A673 (cell line): Measurements from ENCODE around the gene ANKS3. TPM values are rescaled to one million over a fixed set of nuclear protein-coding genes. Genes with fewer than 3 reads are reported as not detected.

ENCODE experiments used
- BruUV-seq: library from RNA; stranded (reverse); fragments of 400-500 nt; replicated peaks from 2 replicates; lab custom pipeline; 2021; lab: Mats Ljungman, UMichigan
- CTCF ChIA-PET: fragments of 300-600 bp; sonication (Branson Sonifier 250); formaldehyde crosslinking; loops from one replicate; lab custom pipeline; 2022; ENCODE audit warnings: antibody characterized with exemption; lab: Charles Lee
- POLR2A ChIA-PET: fragments of 300-600 bp; sonication (Branson Sonifier 250); formaldehyde crosslinking; loops from one replicate; lab custom pipeline; 2022; ENCODE audit warnings: antibody characterized with exemption; ENCODE audit not compliant: low non-redundant PET; lab: Charles Lee
- DNase-seq: peaks from one replicate; pipeline ENCODE4 v3.0.0-alpha.2; 2015; ENCODE audit warnings: low spot score
- H3K27ac ChIP-seq: fragments of 200-600 bp; sonication (generic); 2 replicates; pipeline ENCODE4 v1.5.1; 2016; ENCODE audit warnings: mixed run types, low read depth, mild to moderate bottlenecking, mixed read lengths, antibody characterized with exemption, low read length; ENCODE audit not compliant: poor library complexity, severe bottlenecking
- H3K27me3 ChIP-seq: fragments of 200-600 bp; sonication (generic); replicated peaks from 2 replicates; pipeline ENCODE4 v1.6.1; 2017; ENCODE audit warnings: mixed run types, low read depth, mild to moderate bottlenecking, mixed read lengths, antibody characterized with exemption, low read length; ENCODE audit not compliant: insufficient read depth, poor library complexity
- H3K36me3 ChIP-seq: fragments of 200-600 bp; sonication (generic); 2 replicates; pipeline ENCODE4 v1.6.1; 2016; ENCODE audit warnings: mixed run types, mild to moderate bottlenecking, mixed read lengths, antibody characterized with exemption, low read length; ENCODE audit not compliant: insufficient read depth, poor library complexity, severe bottlenecking
- H3K4me1 ChIP-seq: fragments of 200-600 bp; sonication (generic); 2 replicates; pipeline ENCODE4 v1.6.1; 2017; ENCODE audit warnings: mixed run types, mild to moderate bottlenecking, mixed read lengths, antibody characterized with exemption, low read length; ENCODE audit not compliant: insufficient read depth, poor library complexity, severe bottlenecking
- H3K4me3 ChIP-seq: fragments of 200-600 bp; sonication (generic); 2 replicates; pipeline ENCODE4 v1.5.1; 2016; ENCODE audit warnings: low read depth, mixed run types, mild to moderate bottlenecking, mixed read lengths, low read length; ENCODE audit not compliant: poor library complexity, severe bottlenecking
- H3K9me3 ChIP-seq: fragments of 200-600 bp; sonication (generic); 2 replicates; pipeline ENCODE4 v1.6.1; 2016; ENCODE audit warnings: mixed run types, low read depth, mild to moderate bottlenecking, mixed read lengths, antibody characterized with exemption, low read length; ENCODE audit not compliant: poor library complexity, severe bottlenecking
- EZH2 ChIP-seq: fragments of 200-600 bp; sonication (generic); IDR thresholded peaks from 2 replicates; pipeline ENCODE4 v1.6.1; 2017; ENCODE audit warnings: borderline replicate concordance, low read depth, mild to moderate bottlenecking, mixed read lengths, antibody characterized with exemption, low read length; ENCODE audit not compliant: poor library complexity, severe bottlenecking
- intact Hi-C: fragments of 100-400 bp; cut with micrococcal nuclease; formaldehyde crosslinking; loops from one replicate; pipeline ENCODE4 v1.10.0; 2022; ENCODE audit not compliant: unreplicated experiment
- total RNA-seq: library from RNA; stranded (reverse); gene quantifications from 2 replicates; pipeline ENCODE4 v1.2.3, GENCODE V29; 2021
- TF ChIP-seq, protein P1 (sequence below): fragments of 300-800, 200-600 bp; sonication (generic); conservative IDR thresholded peaks from 2 replicates; pipeline ENCODE4 v1.5.1; 2017; ENCODE audit warnings: low read depth, mild to moderate bottlenecking, antibody characterized with exemption, low read length, moderate library complexity, mixed read lengths

ANKS3 gene
- total RNA-seq, 1 experiment from 2014 or later, result 26.9 TPM

DNA sequence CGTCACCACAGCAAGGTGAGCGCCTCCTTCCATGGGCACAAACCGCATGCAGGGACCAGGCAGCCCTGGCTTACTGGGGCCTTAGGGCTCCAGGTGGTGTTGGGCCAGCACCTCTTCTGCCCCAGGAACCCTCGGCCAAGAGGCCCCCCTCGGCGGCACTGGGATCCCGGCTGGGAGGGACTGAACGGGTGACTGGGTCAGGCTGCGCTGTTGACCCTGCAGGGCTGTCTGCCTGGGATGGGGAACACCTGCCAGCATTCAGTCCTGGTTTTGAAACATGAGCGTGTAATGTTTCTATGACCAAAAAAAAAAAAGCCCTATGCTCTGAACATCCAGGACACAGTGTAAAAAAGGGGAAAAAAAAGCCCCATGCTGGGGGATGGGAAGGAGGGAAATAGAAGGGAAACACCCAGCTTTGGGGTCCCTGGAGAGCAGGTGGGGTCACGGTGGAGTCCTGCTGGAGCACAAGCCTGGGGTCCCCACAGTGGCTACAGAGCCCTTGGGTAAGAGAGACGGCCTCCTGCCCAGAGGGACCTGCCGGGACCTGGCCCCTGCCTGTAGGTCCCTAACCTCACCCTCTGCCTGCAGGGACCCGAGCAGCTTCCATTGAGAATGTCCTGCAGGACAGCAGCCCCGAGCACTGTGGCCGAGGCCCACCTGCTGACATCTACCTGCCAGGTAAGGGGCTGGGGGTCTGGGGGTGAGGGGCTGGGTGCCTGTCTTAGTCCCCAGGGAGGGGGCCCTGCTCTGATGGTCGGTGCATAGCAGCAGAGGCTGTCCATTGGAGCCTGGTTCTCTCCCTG is 50.6 kb downstream of the ANKS3 start:
- H3K27me3 ChIP-seq, result no peaks in the 10 kb centered on the region
- intact Hi-C loops, result no loop called here
- H3K36me3 ChIP-seq, result no peaks in the 10 kb centered on the region
- ChIA-PET CTCF (no interaction called here), POLR2A (no interaction called here)
- peaks cover 7% of the 10 kb centered on the region for H3K4me1 ChIP-seq
- no TSS peak for BruUV-seq
- no peak overlapping the region for H3K27ac ChIP-seq
- H3K9me3 ChIP-seq, result no peaks in the 10 kb centered on the region
- no peak for TF ChIP-seq EZH2
- TF ChIP-seq, protein P1, sequence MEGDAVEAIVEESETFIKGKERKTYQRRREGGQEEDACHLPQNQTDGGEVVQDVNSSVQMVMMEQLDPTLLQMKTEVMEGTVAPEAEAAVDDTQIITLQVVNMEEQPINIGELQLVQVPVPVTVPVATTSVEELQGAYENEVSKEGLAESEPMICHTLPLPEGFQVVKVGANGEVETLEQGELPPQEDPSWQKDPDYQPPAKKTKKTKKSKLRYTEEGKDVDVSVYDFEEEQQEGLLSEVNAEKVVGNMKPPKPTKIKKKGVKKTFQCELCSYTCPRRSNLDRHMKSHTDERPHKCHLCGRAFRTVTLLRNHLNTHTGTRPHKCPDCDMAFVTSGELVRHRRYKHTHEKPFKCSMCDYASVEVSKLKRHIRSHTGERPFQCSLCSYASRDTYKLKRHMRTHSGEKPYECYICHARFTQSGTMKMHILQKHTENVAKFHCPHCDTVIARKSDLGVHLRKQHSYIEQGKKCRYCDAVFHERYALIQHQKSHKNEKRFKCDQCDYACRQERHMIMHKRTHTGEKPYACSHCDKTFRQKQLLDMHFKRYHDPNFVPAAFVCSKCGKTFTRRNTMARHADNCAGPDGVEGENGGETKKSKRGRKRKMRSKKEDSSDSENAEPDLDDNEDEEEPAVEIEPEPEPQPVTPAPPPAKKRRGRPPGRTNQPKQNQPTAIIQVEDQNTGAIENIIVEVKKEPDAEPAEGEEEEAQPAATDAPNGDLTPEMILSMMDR, result no peak
- H3K4me3 ChIP-seq, result no peak overlapping the region
- no peak for DNase-seq

DNA sequence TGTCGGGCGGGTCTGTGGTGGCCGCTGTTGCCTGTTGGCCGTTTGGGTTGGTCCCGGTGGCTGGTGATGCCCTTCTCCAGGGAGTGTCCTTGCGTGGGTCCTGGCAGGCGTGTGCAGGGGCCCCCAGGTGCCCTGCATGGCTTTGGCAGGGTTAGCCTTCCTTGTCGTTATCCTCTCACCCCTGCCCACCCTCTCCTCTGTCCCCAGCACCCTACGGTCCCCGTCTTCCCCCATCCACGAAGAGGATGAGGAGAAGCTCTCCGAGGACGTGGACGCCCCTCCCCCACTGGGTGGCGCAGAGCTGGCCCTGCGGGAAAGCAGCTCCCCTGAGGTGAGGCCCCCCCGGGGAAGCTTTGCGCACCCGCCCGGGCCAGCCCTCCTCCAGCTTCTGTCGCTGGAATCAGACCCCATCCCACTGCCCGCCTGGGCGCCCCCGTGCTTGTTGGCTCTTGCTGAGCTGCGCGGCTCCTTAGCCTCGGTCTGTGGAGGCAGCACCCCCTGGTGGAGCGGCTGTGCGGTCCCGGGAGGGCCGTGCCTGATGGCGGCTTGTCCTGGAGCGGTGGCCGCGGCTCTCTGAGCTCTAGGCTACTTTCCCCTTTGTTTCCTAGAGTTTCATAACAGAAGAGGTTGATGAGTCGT is 51.3 kb downstream of the ANKS3 start:
- ChIA-PET POLR2A (no interaction called here), CTCF (no interaction called here)
- H3K27me3 ChIP-seq, result no peaks in the 10 kb centered on the region
- no peak for TF ChIP-seq EZH2
- TF ChIP-seq, protein P1, result peak; percentile 47; the same call in 1 of the 2 replicates
- H3K36me3 ChIP-seq, result no peaks in the 10 kb centered on the region
- DNase-seq, result peak; percentile 35
- no peak overlapping the region for H3K27ac ChIP-seq
- H3K4me1 ChIP-seq, result peaks cover 7% of the 10 kb centered on the region
- no peak overlapping the region for H3K4me3 ChIP-seq
- BruUV-seq, result no TSS peak
- intact Hi-C loops, result no loop called here
- H3K9me3 ChIP-seq, result no peaks in the 10 kb centered on the region

GRCh38 chr16:4682084-4682591 is 51.9 kb downstream of the ANKS3 start:
- Histone ChIP-seq H3K4me3 (no peak overlapping the region), H3K27ac (no peak overlapping the region), H3K36me3 (no peaks in the 10 kb centered on the region), H3K27me3 (no peaks in the 10 kb centered on the region), H3K9me3 (no peaks in the 10 kb centered on the region), H3K4me1 (peaks cover 7% of the 10 kb centered on the region)
- ChIA-PET POLR2A (no interaction called here), CTCF (no interaction called here)
- BruUV-seq, result no TSS peak
- intact Hi-C loops, result no loop called here
- no peak for DNase-seq
- TF ChIP-seq, protein P1, result no peak
- no peak for TF ChIP-seq EZH2
